Adrenal gland (tissue), 12 donors: ENCODE measurements around the gene HMGA1. TPM values are rescaled to one million over a fixed set of nuclear protein-coding genes. Genes with fewer than 3 reads are reported as not detected.

Experiments used
- DNase-seq, 7 donors: peaks; one replicate each; pipeline ENCODE4 v3.0.0-alpha.2; 2019 to 2020
- H3K27ac ChIP-seq, 5 donors: fragments of 200-600 bp; sonication (generic) in 4 of 5; 1 replicate in 3 of 5; 2 replicates in 2 of 5; pipeline versions ENCODE4 v1.5.1 to v1.8.0; 2016 to 2020; ENCODE audit warnings: mild to moderate bottlenecking in 1 of 5
- H3K27me3 ChIP-seq: fragments of 200-600 bp; 2 replicates; pipeline ENCODE4 v1.8.0; 2021
- H3K36me3 ChIP-seq, 2 donors: fragments of 200-600 bp; replicated peaks in 1 of 2; 1 replicate in 1 of 2; 2 replicates in 1 of 2; pipeline versions ENCODE4 v1.5.1 to v1.8.0; 2018 to 2022
- H3K4me1 ChIP-seq, 2 donors: fragments of 200-600 bp; replicated peaks in 1 of 2; 1 replicate in 1 of 2; 2 replicates in 1 of 2; pipeline versions ENCODE4 v1.5.1 to v1.8.0; 2018 to 2021
- H3K4me3 ChIP-seq, 4 donors: fragments of 200-600 bp; sonication (generic) in 3 of 4; one replicate each; pipeline ENCODE4 v1.5.1; 2016 to 2018
- H3K9me3 ChIP-seq, 3 donors: fragments of 200-600 bp; sonication (generic) in 1 of 3; replicated peaks in 1 of 3; 1 replicate in 2 of 3; 2 replicates in 1 of 3; pipeline versions ENCODE4 v1.5.1 to v1.8.0; 2016 to 2021
- POLR2A ChIP-seq, 2 donors: fragments of 450-650 bp; IDR thresholded peaks; one replicate each; pipeline ENCODE4 v1.6.1; 2017; ENCODE audit warnings: antibody characterized with exemption in 2 of 2, mild to moderate bottlenecking in 2 of 2, moderate library complexity in 1 of 2
- WGBS, 4 donors: extraction: QIAGEN DNeasy Blood & Tissue Kit in 2 of 4; methylation state at CpG; one replicate each; pipeline versions ENCODE4 v1.1.5 to v1.1.7; 2013 to 2017; 5-methylcytosine and 5-hydroxymethylcytosine counted together
- intact Hi-C, 2 donors: fragments of 100-400 bp; cut with DNase I; formaldehyde crosslinking; loops; one replicate each; pipeline versions ENCODE4 v1.14.1 to v1.15.0; 2022 to 2023
- microRNA-seq, 3 donors: library from miRNA; unstranded; fragments of <30 nt; microRNA quantifications; one replicate each; pipeline ENCODE4, GENCODE V29; 2017 to 2020
- polyA plus RNA-seq, 3 donors: library from polyadenylated mRNA; stranded (reverse); fragments of 200-250 nt in 2 of 3; fragments of 350-450 nt in 1 of 3; fragmentation: Illumina TruSeq in 1 of 3; extraction: RNeasy Lipid Tissue Mini Kit (QIAGEN cat#74804) in 1 of 3; gene quantifications; one replicate each; pipeline ENCODE4 v1.2.3, GENCODE V29; 2013 to 2014
- small RNA-seq, 2 donors: library from RNA; depleted of rRNA; stranded (forward); fragments of <200 nt; gene quantifications; one replicate each; pipeline ENCODE3, GENCODE V24; 2016
- total RNA-seq, 9 donors: library from RNA; depleted of rRNA in 4 of 9; stranded (reverse); fragments of >200 nt in 4 of 9; fragments of 120-200 nt in 1 of 9; fragmentation: NEBNext Ultra II Directional in 1 of 9; extraction: Animal tissue kit (Norgen Biotek cat#: 25700) in 1 of 9; gene quantifications; one replicate each; pipeline versions ENCODE4 v1.1.0 to v1.2.4, GENCODE V29; 2013 to 2023
- TF ChIP-seq, protein P1 (sequence below), 6 experiments: fragments of 450-650 bp in 4 of 6; fragments of 200-600 bp in 2 of 6; sonication (generic) in 1 of 6; IDR thresholded peaks; 1 replicate in 5 of 6; 2 replicates in 1 of 6; pipeline versions ENCODE4 v1.5.1 to v1.8.0; 2016 to 2021; ENCODE audit warnings: antibody characterized with exemption in 6 of 6, mild to moderate bottlenecking in 2 of 6, moderate library complexity in 1 of 6
- donor health status: healthy with polysubstance abuse.
- donor health status: Bipolar disorder and iron deficiency.
- donor health status: DM: yes; HTN: yes; CAD: no.
- donor health status: DM: no; HTN: no; CAD: no.
- donor health status: DM: no; HTN: no; CAD: no.
- donor health status: DM: yes; HTN: yes; CAD: no.

The HMGA1 gene
- total and polyA plus RNA-seq, 12 donors = 3.6 to 27.0 (median 11.8) TPM

DNA sequence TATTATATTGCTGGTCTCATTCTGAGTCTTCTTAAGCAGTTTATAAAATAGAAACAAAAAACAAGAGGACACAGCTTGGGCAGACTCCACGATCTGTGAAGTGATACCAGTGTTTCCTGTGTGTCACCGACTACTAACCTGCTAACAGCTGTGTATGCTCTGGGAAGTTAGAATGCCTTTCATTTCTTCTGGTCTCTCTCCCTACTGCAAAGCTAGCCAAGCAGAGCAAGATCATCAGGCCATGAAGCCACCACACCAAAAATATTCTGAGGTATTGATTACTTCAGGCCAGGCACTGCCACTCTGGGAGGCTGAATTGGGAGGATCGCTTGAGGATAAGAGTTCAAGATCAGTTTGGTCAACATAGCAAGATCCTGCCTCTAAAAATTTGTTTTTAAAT is 59.0 kb downstream of the HMGA1 start:
- intact Hi-C loops = no loop called here
- Histone ChIP-seq H3K9me3 (no peaks in the 10 kb centered on the region), H3K4me3 (no peak overlapping the region), H3K27ac (peak overlapping the region in 2 of 5 donors; percentile 5 to 11), H3K27me3 (no peaks in the 10 kb centered on the region), H3K36me3 (peaks cover 0 to 20% of the 10 kb centered on the region in 2 donors), H3K4me1 (peaks cover 23 to 35% of the 10 kb centered on the region in 2 donors)
- no peak for DNase-seq
- TF ChIP-seq, protein P1, sequence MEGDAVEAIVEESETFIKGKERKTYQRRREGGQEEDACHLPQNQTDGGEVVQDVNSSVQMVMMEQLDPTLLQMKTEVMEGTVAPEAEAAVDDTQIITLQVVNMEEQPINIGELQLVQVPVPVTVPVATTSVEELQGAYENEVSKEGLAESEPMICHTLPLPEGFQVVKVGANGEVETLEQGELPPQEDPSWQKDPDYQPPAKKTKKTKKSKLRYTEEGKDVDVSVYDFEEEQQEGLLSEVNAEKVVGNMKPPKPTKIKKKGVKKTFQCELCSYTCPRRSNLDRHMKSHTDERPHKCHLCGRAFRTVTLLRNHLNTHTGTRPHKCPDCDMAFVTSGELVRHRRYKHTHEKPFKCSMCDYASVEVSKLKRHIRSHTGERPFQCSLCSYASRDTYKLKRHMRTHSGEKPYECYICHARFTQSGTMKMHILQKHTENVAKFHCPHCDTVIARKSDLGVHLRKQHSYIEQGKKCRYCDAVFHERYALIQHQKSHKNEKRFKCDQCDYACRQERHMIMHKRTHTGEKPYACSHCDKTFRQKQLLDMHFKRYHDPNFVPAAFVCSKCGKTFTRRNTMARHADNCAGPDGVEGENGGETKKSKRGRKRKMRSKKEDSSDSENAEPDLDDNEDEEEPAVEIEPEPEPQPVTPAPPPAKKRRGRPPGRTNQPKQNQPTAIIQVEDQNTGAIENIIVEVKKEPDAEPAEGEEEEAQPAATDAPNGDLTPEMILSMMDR (IDR thresholded peaks at IDR 0.05) = no peak
- TF ChIP-seq POLR2A (IDR thresholded peaks at IDR 0.05) = no peak
- WGBS, 4 donors = 43 to 53% (median 50%) methylated on average over 3 of the region's 3 CpGs

Small RNA genes within 50 kb of the gene (microRNA-seq; reads per million reads assigned to microRNA genes)
- 0 reads per million in 3 donors for gene MIR6835

Small RNA genes within 50 kb of the gene (small RNA-seq; reads per million reads assigned to genes)
- gene MIR6835 = 0 reads per million in 2 donors

Other genes starting within 250 kb of the HMGA1 start
- gene GRM4, start 90.8 kb upstream of the HMGA1 start, total RNA-seq = under 1 TPM in 1 of 9 donors, not detected in 8; 0.06 TPM
- gene GRM4, start 90.8 kb upstream of the HMGA1 start, polyA plus RNA-seq = not detected
- 10 to 100 TPM; 21.4 to 53.7 (median 31.2) TPM for gene SMIM29, start 12.1 kb downstream of the HMGA1 start, total RNA-seq
- gene SMIM29, start 12.1 kb downstream of the HMGA1 start, polyA plus RNA-seq = 100 to 1,000 TPM in 2 of 3 donors, 1 to 10 TPM in 1; 9.7 to 122 (median 109) TPM
- gene NUDT3, start 155.8 kb downstream of the HMGA1 start, total RNA-seq = 10 to 100 TPM; 34.3 to 56.3 (median 45.2) TPM
- gene NUDT3, start 155.8 kb downstream of the HMGA1 start, polyA plus RNA-seq = 10 to 100 TPM; 18.2 to 24.2 (median 22.9) TPM
- 1,000 to 10,000 TPM; 1,048 to 3,093 (median 2,202) TPM for gene RPS10, start 189.2 kb downstream of the HMGA1 start, total RNA-seq
- gene RPS10, start 189.2 kb downstream of the HMGA1 start, polyA plus RNA-seq = 1,000 to 10,000 TPM in 2 of 3 donors, 100 to 1,000 TPM in 1; 937 to 2,565 (median 2,238) TPM
- 1 to 10 TPM in 3 of 9 donors, under 1 TPM in 4, not detected in 2; 0.19 to 2.9 (median 0.68) TPM for gene PACSIN1, start 229.2 kb downstream of the HMGA1 start, total RNA-seq
- gene PACSIN1, start 229.2 kb downstream of the HMGA1 start, polyA plus RNA-seq = 1 to 10 TPM in 1 of 3 donors, under 1 TPM in 2; 0.68 to 1.0 (median 0.77) TPM